ENCODE data around the gene CYBA.

Gene CYBA

DNA sequence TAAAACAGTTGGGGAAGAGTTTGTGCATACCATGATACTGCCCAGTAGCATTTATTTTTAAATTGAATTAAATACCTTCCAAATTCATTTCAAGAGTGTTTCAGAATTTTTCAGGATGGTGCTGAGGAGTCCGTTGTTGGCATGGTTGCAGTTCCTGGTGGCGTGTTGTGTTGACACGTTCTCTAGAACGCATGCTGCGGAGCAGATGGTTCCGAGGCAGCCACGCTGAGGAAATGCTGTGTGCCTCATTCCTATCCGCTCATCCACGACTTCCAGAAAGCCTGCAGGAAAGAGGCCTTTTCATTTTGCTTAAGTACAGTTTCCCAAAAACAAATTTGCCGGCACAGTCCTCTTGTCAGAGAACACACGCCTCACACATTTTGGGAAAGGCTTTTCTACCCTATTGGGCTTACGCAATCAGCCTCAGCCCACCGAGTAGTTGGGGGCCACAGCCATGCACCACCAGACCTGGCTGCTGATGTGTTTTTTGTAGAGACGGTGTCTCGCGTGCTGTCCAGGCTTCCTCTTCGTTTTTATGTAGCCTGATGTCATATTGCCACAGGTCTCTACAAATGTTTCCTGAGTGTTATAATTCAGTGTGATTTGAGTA lies 44.6 kb downstream of the CYBA start:
- no peak for DNase-seq

DNA sequence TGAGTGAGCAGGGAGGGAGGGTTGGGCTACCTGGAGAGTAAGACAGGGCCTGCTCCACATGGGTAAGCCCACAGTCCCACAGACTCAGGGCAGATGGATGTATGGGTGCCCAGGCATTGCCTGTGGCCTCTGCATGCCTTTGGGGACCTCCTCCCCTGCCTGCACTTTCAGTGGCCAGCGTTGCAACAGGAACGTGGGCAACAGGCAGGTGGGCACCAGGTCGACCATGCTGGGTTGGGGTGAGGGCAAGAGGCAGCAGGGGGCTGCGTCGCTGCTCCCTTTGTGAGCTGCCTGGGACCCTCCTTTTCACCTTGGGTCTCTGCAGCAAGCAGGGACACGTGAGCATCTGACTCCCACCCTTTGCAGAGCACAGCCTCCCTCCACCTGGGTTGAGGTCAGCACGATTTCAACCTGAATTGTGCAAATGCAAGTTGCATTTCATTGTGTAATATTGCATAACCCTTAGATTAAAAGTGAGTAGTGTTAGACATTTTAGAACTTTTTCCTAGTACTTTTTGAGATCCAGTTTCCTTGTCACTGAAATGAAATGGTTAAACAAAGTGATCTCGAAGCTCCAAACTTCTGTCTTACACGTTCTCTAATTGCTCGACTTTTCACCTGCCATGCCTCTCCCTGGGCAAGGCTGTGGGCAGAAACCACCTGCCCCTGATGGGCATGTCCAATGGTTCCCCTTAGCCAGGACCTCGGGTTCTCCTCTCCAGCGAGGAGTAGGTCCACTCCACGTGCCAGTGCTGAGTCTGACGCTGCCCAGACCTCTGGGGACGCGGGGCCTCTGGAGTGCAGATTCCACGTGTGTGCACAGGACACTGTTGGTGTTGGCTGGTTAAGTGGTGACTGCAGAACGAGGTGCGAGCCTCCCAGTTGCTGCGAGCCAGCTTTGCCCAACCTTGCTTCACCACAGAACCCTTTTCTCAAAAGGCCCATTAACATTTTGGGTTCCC lies 45.4 kb downstream of the CYBA start:
- no peak for DNase-seq

- DNase-seq: no peak
Measured at GRCh38 chr16:88602091-88602490, 48.8 kb downstream of the CYBA start.

DNA sequence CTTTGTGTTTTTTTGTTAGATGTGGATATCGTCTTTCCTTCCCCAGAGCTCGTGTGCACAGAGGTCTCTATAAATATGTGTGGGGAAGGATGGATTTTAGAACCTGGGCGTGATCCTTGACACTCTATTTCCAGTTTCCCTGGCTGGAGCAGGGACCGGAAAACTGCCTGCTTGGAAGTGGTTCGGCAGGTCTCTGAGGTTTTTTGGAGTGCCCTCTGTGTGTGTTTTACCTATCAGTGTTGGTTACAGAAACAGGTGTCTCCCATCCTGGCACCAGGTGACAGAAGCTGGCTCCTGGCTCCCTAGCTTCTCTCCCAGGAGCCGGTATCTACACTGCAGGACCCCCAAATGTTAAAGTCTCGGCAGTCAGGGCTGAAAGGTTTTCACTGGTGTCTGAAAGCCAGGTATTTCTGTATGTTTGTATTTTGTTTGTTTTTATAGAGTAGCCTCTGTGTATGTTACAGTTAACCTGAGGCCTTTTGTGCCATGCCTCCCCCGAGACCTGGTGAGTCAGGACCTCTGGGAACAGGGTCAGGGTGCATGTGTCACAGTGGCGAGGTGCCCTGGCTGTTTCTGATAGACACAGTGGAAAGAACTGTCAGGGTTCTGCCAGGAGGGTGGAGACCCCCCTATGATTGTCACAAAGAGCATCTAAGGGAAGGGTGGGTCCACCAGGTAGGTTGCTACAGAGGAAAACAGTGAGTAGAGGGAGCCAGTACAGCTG lies 49.4 kb downstream of the CYBA start:
- DNase-seq: no peak

DNA sequence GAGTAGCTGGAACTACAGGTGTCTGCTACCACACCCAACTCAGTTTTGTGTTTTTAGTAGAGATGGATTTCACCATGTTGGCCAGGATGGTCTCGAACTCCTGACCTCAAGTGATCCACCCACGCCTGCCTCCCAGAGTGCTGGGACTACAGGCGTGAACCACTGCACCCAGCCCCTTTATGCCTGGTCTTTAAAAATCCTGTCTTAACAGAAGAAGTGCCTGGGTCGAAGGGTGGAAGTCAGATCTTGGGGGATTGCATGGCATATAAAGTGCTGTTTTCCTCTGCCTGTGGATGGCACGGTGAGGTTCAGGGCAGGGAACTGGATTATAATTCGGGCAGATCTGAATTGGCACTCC lies 50.3 kb downstream of the CYBA start:
- DNase-seq: no peak

- no peak for DNase-seq
Measured at GRCh38 chr16:88599825-88600538, 50.9 kb downstream of the CYBA start.

GRCh38 chr16:88599092-88599733 lies 51.6 kb downstream of the CYBA start:
- DNase-seq: no peak

DNA sequence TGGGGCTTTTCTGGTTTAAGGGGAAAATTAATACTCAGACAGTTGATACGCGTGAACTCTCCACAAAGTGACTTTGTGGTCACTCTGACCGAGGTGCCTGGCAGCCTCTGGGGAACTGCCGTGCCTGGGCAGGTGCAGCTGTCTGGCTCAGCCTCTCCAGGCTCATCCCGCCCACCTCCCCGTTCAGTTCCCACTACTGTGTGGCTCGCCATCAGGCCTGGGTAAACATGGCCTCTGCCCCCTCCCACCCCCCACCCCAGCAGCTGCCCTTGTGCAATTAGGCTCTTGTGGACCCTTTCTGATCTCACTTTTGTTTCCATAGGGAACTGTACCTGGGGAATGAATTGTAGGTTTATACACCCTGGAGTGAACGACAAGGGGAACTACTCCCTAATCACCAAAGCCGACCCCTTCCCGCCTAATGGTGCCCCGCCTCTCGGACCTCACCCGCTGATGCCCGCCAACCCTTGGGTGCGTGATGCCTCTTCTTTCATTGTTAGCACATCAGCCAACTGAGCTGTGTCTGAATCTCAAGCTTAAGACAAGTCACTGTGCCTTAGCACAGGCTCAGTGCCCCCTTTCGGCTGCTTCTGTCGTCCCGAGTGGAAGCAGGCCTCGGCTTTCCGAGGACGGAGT lies 52.9 kb downstream of the CYBA start:
- no peak for DNase-seq

DNA sequence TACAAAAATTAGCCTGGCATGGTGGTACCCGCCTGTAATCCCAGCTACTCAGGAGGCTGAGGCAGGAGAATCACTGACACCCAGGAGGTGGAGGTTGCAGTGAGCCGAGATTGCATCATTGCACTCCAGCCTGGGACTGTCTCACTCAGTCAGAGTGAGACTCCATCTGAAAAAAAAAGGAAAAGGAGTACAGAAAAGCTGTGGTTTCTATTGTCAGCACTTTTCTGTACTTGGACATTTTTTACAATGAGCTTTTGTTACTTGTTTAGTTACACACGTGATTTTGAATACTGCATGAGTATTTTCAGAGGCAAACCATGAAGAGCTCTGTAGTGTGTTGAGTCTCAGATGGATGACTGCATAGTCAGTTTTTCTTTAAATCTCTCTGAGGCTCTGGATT lies 54.4 kb downstream of the CYBA start:
- DNase-seq: no peak

- DNase-seq: no peak
Measured at GRCh38 chr16:88595921-88596320, 54.9 kb downstream of the CYBA start.

GRCh38 chr16:88595101-88595500 lies 55.8 kb downstream of the CYBA start:
- DNase-seq: no peak

DNA sequence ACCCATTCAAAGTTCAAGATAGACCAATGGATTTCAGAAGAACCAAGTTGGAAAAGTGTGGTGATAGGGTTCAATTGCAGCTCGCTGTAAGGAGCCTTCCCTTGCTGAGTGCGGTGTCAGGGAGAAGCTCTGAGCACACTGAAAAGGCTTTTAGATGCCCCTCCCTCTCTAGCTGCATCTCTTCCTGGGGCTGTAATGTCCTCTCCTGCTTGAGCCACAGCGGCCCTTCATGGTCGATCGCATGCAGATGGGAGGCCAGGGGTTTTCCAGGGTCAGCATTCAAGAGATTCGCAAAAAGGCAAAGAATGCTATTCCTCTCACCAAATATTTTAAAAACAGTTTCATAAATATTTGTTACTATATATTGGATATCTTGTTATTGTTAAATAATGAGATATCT lies 56.9 kb downstream of the CYBA start:
- DNase-seq: no peak

DNA sequence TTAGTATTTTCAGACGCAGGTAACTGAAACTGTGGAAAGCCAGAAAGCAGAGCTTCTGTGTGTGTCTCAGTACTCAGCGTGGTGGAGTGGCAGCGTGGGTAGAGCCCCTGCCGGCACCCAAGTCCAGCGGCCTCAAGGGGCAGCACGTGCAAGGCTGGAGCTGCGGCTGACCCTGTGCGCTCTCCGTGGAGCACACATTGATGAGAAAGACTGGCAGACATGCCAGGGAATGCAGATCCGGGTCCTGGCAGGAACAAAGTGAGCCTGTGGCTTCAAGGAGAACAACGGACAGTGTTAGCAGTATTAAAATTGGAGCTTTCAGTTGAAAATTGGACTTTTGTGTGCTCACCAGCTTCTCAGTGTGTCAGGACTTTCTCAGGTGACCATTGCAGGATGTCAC lies 57.4 kb downstream of the CYBA start:
- no peak for DNase-seq
